Motor neuron (in vitro differentiated cells): Measurements from ENCODE around the gene PRUNE2. TPM values are rescaled to one million over a fixed set of nuclear protein-coding genes. Genes with fewer than 3 reads are reported as not detected.

Source experiments
- ATAC-seq, 8 experiments: fragments of 200-7000 bp; cut with Tn5 transposase; replicated peaks in 6 of 8; 2 replicates each; pipeline ENCODE4 v1.8.0; 2021; ENCODE audit warnings: mild to moderate bottlenecking in 8 of 8, moderate library complexity in 8 of 8
- H3K27ac ChIP-seq, 2 donors: fragments of 250-450 bp; sonication (Bioruptor Pico); 2 replicates each; pipeline ENCODE4 v1.9.0; 2021; ENCODE audit warnings: antibody characterized with exemption in 2 of 2, mild to moderate bottlenecking in 2 of 2, moderate library complexity in 1 of 2
- H3K4me1 ChIP-seq, 2 donors: fragments of 250-450 bp; sonication (Bioruptor Pico); replicated peaks in 1 of 2; 2 replicates each; pipeline ENCODE4 v1.6.1; 2021; ENCODE audit warnings: antibody characterized with exemption in 2 of 2, mild to moderate bottlenecking in 2 of 2, moderate library complexity in 1 of 2
- H3K4me3 ChIP-seq, 5 donors: fragments of 250-450 bp; sonication (Bioruptor Pico); 2 replicates each; pipeline ENCODE4 v1.9.0; 2021; ENCODE audit warnings: antibody characterized with exemption in 5 of 5, mild to moderate bottlenecking in 5 of 5, moderate library complexity in 4 of 5
- WGBS, 10 experiments: fragments of 450-650 bp; shearing (Covaris generic); methylation state at CpG; one replicate each; pipeline ENCODE4 v1.0.0; 2022; 5-methylcytosine and 5-hydroxymethylcytosine counted together
- in situ Hi-C, 9 experiments: fragments of 400-800 bp; cut with MboI; loops; one replicate each; pipeline ENCODE4 v1.15.0; 2021; ENCODE audit warnings: low sequenced_read_pairs in 9 of 9, low pct_unique_long_range_greater_than_20kb in 2 of 9; ENCODE audit not compliant: unreplicated experiment in 9 of 9
- total RNA-seq, 8 experiments: library from RNA; unstranded; fragments of 300-600 nt; gene quantifications; 2 replicates each; pipeline versions ENCODE4 v1.2.3 to v1.2.4, GENCODE V29; 2022

The PRUNE2 gene
- total RNA-seq, 8 experiments from 2014 or later, result 0.56 to 54.5 (median 11.4) TPM

- H3K4me3 ChIP-seq, result no peak overlapping the region
- peaks cover 15 to 23% of the 10 kb centered on the region in 2 donors for H3K4me1 ChIP-seq
- in situ Hi-C loops, result loop anchor here in 5 of 9 experiments (25.0 kb wide), 2 partner anchors 256 to 281 kb away; partner anchors contain the start of gene GCNT1 (in 1 of the 5)
- ATAC-seq, result peak in 1 of 8 experiments; percentile 1
- 21 to 100% (median 71%) methylated on average over 1 to 4 of the region's 4 CpGs; no CpG with 5 or more reads in 2 of the 10 experiments for WGBS, 10 experiments
- H3K27ac ChIP-seq, result no peak overlapping the region
Measured at GRCh38 chr9:76718166-76718565, 187.7 kb downstream of the PRUNE2 start.

GRCh38 chr9:76717613-76718012 is 188.3 kb downstream of the PRUNE2 start:
- in situ Hi-C loops, result loop anchor here in 5 of 9 experiments (25.0 kb wide), 2 partner anchors 255 to 280 kb away; partner anchors contain the start of gene GCNT1 (in 1 of the 5)

GRCh38 chr9:76717176-76717575 is 188.7 kb downstream of the PRUNE2 start:
- H3K27ac ChIP-seq, result peak overlapping the region in 1 of 2 donors; percentile 42
- no peak overlapping the region for H3K4me3 ChIP-seq
- 27 to 83% (median 44%) methylated on average over 1 to 5 of the region's 5 CpGs; no CpG with 5 or more reads in 3 of the 10 experiments for WGBS, 10 experiments
- in situ Hi-C loops, result loop anchor here in 5 of 9 experiments (25.0 kb wide), 2 partner anchors 255 to 280 kb away; partner anchors contain the start of gene GCNT1 (in 1 of the 5)
- peak in 5 of 8 experiments; percentile 75 to 86 (median 79) for ATAC-seq
- H3K4me1 ChIP-seq, result peaks cover 15 to 23% of the 10 kb centered on the region in 2 donors

More at GRCh38 chr9:76717613-76718012, 188.3 kb downstream of the PRUNE2 start:
- H3K4me1 ChIP-seq, result peaks cover 15 to 23% of the 10 kb centered on the region in 2 donors
- peak in 5 of 8 experiments; percentile 29 to 66 (median 57) for ATAC-seq
- no peak overlapping the region for H3K4me3 ChIP-seq
- WGBS, 10 experiments, result 0 to 86% (median 20%) methylated on average over 1 to 5 of the region's 5 CpGs; no CpG with 5 or more reads in 3 of the 10 experiments
- no peak overlapping the region for H3K27ac ChIP-seq

GRCh38 chr9:76716085-76716672 is 189.7 kb downstream of the PRUNE2 start:
- in situ Hi-C loops, result loop anchor here in 5 of 9 experiments (25.0 kb wide), 2 partner anchors 254 to 279 kb away; partner anchors contain the start of gene GCNT1 (in 1 of the 5)
- ATAC-seq, result peak in 5 of 8 experiments; percentile 82 to 89 (median 84)
- H3K4me3 ChIP-seq, result no peak overlapping the region
- H3K4me1 ChIP-seq, result peaks cover 15 to 23% of the 10 kb centered on the region in 2 donors
- no peak overlapping the region for H3K27ac ChIP-seq
- 4 to 80% (median 45%) methylated on average over 1 to 7 of the region's 7 CpGs for WGBS, 10 experiments

GRCh38 chr9:76713381-76713780 is 192.5 kb downstream of the PRUNE2 start:
- H3K4me1 ChIP-seq, result peaks cover 15 to 20% of the 10 kb centered on the region in 2 donors
- WGBS, 10 experiments, result 57 to 100% (median 88%) methylated on average over 1 to 5 of the region's 5 CpGs; no CpG with 5 or more reads in 1 of the 10 experiments
- no peak for ATAC-seq
- no peak overlapping the region for H3K4me3 ChIP-seq
- in situ Hi-C loops, result loop anchor here in 5 of 9 experiments (25.0 kb wide), 2 partner anchors 251 to 276 kb away; partner anchors contain the start of gene GCNT1 (in 1 of the 5)
- H3K27ac ChIP-seq, result no peak overlapping the region

GRCh38 chr9:76709020-76709419 is 196.9 kb downstream of the PRUNE2 start:
- no peaks in the 10 kb centered on the region for H3K4me1 ChIP-seq
- in situ Hi-C loops, result loop anchor here in 5 of 9 experiments (25.0 kb wide), 2 partner anchors 247 to 272 kb away; partner anchors contain the start of gene GCNT1 (in 1 of the 5)
- no peak overlapping the region for H3K27ac ChIP-seq
- 0 to 90% (median 68%) methylated on average over 1 to 9 of the region's 9 CpGs; no CpG with 5 or more reads in 2 of the 10 experiments for WGBS, 10 experiments
- H3K4me3 ChIP-seq, result no peak overlapping the region
- ATAC-seq, result no peak

- WGBS, 10 experiments, result 28 to 95% (median 54%) methylated on average over 2 to 6 of the region's 6 CpGs; no CpG with 5 or more reads in 2 of the 10 experiments
- ATAC-seq, result no peak
- Histone ChIP-seq H3K4me3 (no peak overlapping the region), H3K4me1 (no peaks in the 10 kb centered on the region), H3K27ac (no peak overlapping the region)
- in situ Hi-C loops, result loop anchor here in 5 of 9 experiments (25.0 kb wide), 2 partner anchors 245 to 270 kb away; partner anchors contain the start of gene GCNT1 (in 1 of the 5)
Measured at GRCh38 chr9:76707510-76707909, 198.4 kb downstream of the PRUNE2 start.

GRCh38 chr9:76704593-76705204 is 201.2 kb downstream of the PRUNE2 start:
- 0 to 83% (median 22%) methylated on average over 1 to 5 of the region's 9 CpGs; no CpG with 5 or more reads in 1 of the 10 experiments for WGBS, 10 experiments
- H3K27ac ChIP-seq, result no peak overlapping the region
- ATAC-seq, result peak in 6 of 8 experiments; percentile 37 to 97 (median 75)
- peaks cover 19 to 20% of the 10 kb centered on the region in 2 donors for H3K4me1 ChIP-seq
- no peak overlapping the region for H3K4me3 ChIP-seq
- in situ Hi-C loops, result loop anchor here in 6 of 9 experiments (5.0 to 25.0 kb wide), 3 partner anchors 242 to 267 kb away; partner anchors contain the start of gene GCNT1 (in 1 of the 6)

- in situ Hi-C loops, result loop anchor here in 6 of 9 experiments (5.0 to 25.0 kb wide), 3 partner anchors 241 to 266 kb away; partner anchors contain the start of gene GCNT1 (in 1 of the 6)
- 47 to 90% (median 75%) methylated on average over 1 to 7 of the region's 7 CpGs; no CpG with 5 or more reads in 1 of the 10 experiments for WGBS, 10 experiments
- no peak for ATAC-seq
- H3K4me3 ChIP-seq, result no peak overlapping the region
- peaks cover 19 to 20% of the 10 kb centered on the region in 2 donors for H3K4me1 ChIP-seq
- no peak overlapping the region for H3K27ac ChIP-seq
Measured at GRCh38 chr9:76703270-76703669, 202.6 kb downstream of the PRUNE2 start.

- in situ Hi-C loops, result loop anchor here in 6 of 9 experiments (5.0 to 25.0 kb wide), 3 partner anchors 239 to 264 kb away; partner anchors contain the start of gene GCNT1 (in 1 of the 6)
- peak in 5 of 8 experiments; percentile 70 to 93 (median 81) for ATAC-seq
- H3K4me3 ChIP-seq, result no peak overlapping the region
- WGBS, 10 experiments, result 0 to 100% (median 20%) methylated on average over 1 to 3 of the region's 3 CpGs; no CpG with 5 or more reads in 3 of the 10 experiments
- H3K27ac ChIP-seq, result peak overlapping the region in 1 of 2 donors; percentile 46
- peaks cover 19 to 20% of the 10 kb centered on the region in 2 donors for H3K4me1 ChIP-seq
Measured at GRCh38 chr9:76701441-76702039, 204.4 kb downstream of the PRUNE2 start.

- Histone ChIP-seq H3K4me1 (peaks cover 19 to 20% of the 10 kb centered on the region in 2 donors), H3K27ac (peak overlapping the region; percentile 5 to 46), H3K4me3 (no peak overlapping the region)
- WGBS, 10 experiments, result 0 to 100% (median 79%) methylated on average over 1 to 3 of the region's 4 CpGs; no CpG with 5 or more reads in 4 of the 10 experiments
- in situ Hi-C loops, result loop anchor here in 6 of 9 experiments (5.0 to 25.0 kb wide), 3 partner anchors 239 to 264 kb away; partner anchors contain the start of gene GCNT1 (in 1 of the 6)
- peak in 1 of 8 experiments; percentile 14 for ATAC-seq
Measured at GRCh38 chr9:76700916-76701315, 205.0 kb downstream of the PRUNE2 start.

- in situ Hi-C loops, result loop anchor here in 6 of 9 experiments (5.0 to 25.0 kb wide), 3 partner anchors 238 to 263 kb away; partner anchors contain the start of gene GCNT1 (in 1 of the 6)
- Histone ChIP-seq H3K4me3 (no peak overlapping the region), H3K27ac (no peak overlapping the region), H3K4me1 (peaks cover 19 to 20% of the 10 kb centered on the region in 2 donors)
- peak in 1 of 8 experiments; percentile 27 for ATAC-seq
Measured at GRCh38 chr9:76699971-76700370, 205.9 kb downstream of the PRUNE2 start.
